GM23248 (cell line): Measurements from ENCODE around the gene TCOF1.

Experiments used
- EZH2 ChIP-seq: fragments of 200-600 bp; sonication (generic); IDR thresholded peaks from 2 replicates; pipeline ENCODE4 v1.6.1; 2018; ENCODE audit warnings: antibody characterized with exemption, mild to moderate bottlenecking; ENCODE audit not compliant: insufficient read depth, poor library complexity, severe bottlenecking
- EZH2phosphoT487 ChIP-seq: fragments of 200-600 bp; sonication (generic); IDR thresholded peaks from 2 replicates; pipeline ENCODE4 v1.6.1; 2018; ENCODE audit warnings: antibody characterized with exemption, moderate library complexity, mild to moderate bottlenecking, low read depth; ENCODE audit not compliant: insufficient read depth

GRCh38 chr5:150413176-150413901 lies 55.8 kb downstream of the TCOF1 start:
- TF ChIP-seq EZH2phosphoT487 (no peak), EZH2 (no peak)
